ENCODE data around the gene EXOSC6.
"Not testable (repeated sequence)": the region's sequence is repeated elsewhere in the genome, so short reads cannot be mapped to it uniquely, and the experiment has no call there.

The EXOSC6 gene

GRCh38 chr16:70250748-70251628 lies 752 bp downstream of the EXOSC6 start:
- H3K27ac Mint-ChIP-seq (ENCODE audit: low read depth), result peak overlapping the region; percentile 89
- DNase-seq (ENCODE audit: low spot score in 2 of 2), result no peak
- peak overlapping the region; percentile 88 for H3K4me3 Mint-ChIP-seq
- H3K27me3 Mint-ChIP-seq, result no peaks in the 10 kb centered on the region
- peak; percentile 61 for ATAC-seq (replicated peaks; ENCODE audit: extremely low read depth, poor library complexity, severe bottlenecking)
- peaks cover 23% of the 10 kb centered on the region for H3K36me3 Mint-ChIP-seq (ENCODE audit: insufficient read depth)
- no peaks in the 10 kb centered on the region for H3K9me3 Mint-ChIP-seq
- H3K4me1 Mint-ChIP-seq, result peaks cover under 1% of the 10 kb centered on the region

- not testable (repeated sequence) for H3K9me3 Mint-ChIP-seq; DNase-seq (ENCODE audit: low spot score in 2 of 2)
Measured at GRCh38 chr16:70249697-70250096, 2.0 kb downstream of the EXOSC6 start.

GRCh38 chr16:70238773-70239172 lies 13.0 kb downstream of the EXOSC6 start:
- H3K9me3 Mint-ChIP-seq; H3K4me1 Mint-ChIP-seq; H3K4me3 Mint-ChIP-seq; H3K27me3 Mint-ChIP-seq; ATAC-seq (replicated peaks; ENCODE audit: extremely low read depth, poor library complexity, severe bottlenecking); DNase-seq (ENCODE audit: low spot score in 2 of 2): not testable (repeated sequence)
- Mint-ChIP-seq H3K27ac (ENCODE audit: low read depth) (peak overlapping the region; percentile 50), H3K36me3 (ENCODE audit: insufficient read depth) (peaks cover 43% of the 10 kb centered on the region)

More at GRCh38 chr16:70249697-70250096, 2.0 kb downstream of the EXOSC6 start:
- ATAC-seq (replicated peaks; ENCODE audit: extremely low read depth, poor library complexity, severe bottlenecking); H3K27me3 Mint-ChIP-seq; H3K4me1 Mint-ChIP-seq; H3K27ac Mint-ChIP-seq (ENCODE audit: low read depth): not testable (repeated sequence)
- H3K36me3 Mint-ChIP-seq (ENCODE audit: insufficient read depth), result peaks cover 22% of the 10 kb centered on the region
- H3K4me3 Mint-ChIP-seq, result peak overlapping the region; percentile 74

GRCh38 chr16:70231831-70232230 lies 19.9 kb downstream of the EXOSC6 start:
- ATAC-seq (replicated peaks; ENCODE audit: extremely low read depth, poor library complexity, severe bottlenecking); H3K9me3 Mint-ChIP-seq; H3K4me1 Mint-ChIP-seq; H3K27ac Mint-ChIP-seq (ENCODE audit: low read depth); H3K4me3 Mint-ChIP-seq; H3K27me3 Mint-ChIP-seq; DNase-seq (ENCODE audit: low spot score in 2 of 2): not testable (repeated sequence)
- H3K36me3 Mint-ChIP-seq (ENCODE audit: insufficient read depth), result peaks cover 66% of the 10 kb centered on the region

GRCh38 chr16:70226024-70226423 lies 25.7 kb downstream of the EXOSC6 start:
- not testable (repeated sequence) for H3K4me3 Mint-ChIP-seq; DNase-seq (ENCODE audit: low spot score in 2 of 2); H3K27me3 Mint-ChIP-seq; H3K27ac Mint-ChIP-seq (ENCODE audit: low read depth); ATAC-seq (replicated peaks; ENCODE audit: extremely low read depth, poor library complexity, severe bottlenecking); H3K9me3 Mint-ChIP-seq
- peaks cover 43% of the 10 kb centered on the region for H3K36me3 Mint-ChIP-seq (ENCODE audit: insufficient read depth)
- H3K4me1 Mint-ChIP-seq, result peaks cover 16% of the 10 kb centered on the region

- H3K4me3 Mint-ChIP-seq; H3K9me3 Mint-ChIP-seq; DNase-seq (ENCODE audit: low spot score in 2 of 2); ATAC-seq (replicated peaks; ENCODE audit: extremely low read depth, poor library complexity, severe bottlenecking); H3K27me3 Mint-ChIP-seq; H3K27ac Mint-ChIP-seq (ENCODE audit: low read depth): not testable (repeated sequence)
- peaks cover 41% of the 10 kb centered on the region for H3K36me3 Mint-ChIP-seq (ENCODE audit: insufficient read depth)
- H3K4me1 Mint-ChIP-seq, result peaks cover 16% of the 10 kb centered on the region
Measured at GRCh38 chr16:70225430-70225829, 26.3 kb downstream of the EXOSC6 start.

- not testable (repeated sequence) for DNase-seq (ENCODE audit: low spot score in 2 of 2); H3K4me3 Mint-ChIP-seq; ATAC-seq (replicated peaks; ENCODE audit: extremely low read depth, poor library complexity, severe bottlenecking); H3K27ac Mint-ChIP-seq (ENCODE audit: low read depth); H3K9me3 Mint-ChIP-seq; H3K27me3 Mint-ChIP-seq
- Mint-ChIP-seq H3K36me3 (ENCODE audit: insufficient read depth) (peaks cover 46% of the 10 kb centered on the region), H3K4me1 (peaks cover 16% of the 10 kb centered on the region)
Measured at GRCh38 chr16:70224645-70225044, 27.1 kb downstream of the EXOSC6 start.

GRCh38 chr16:70223971-70224513 lies 27.7 kb downstream of the EXOSC6 start:
- not testable (repeated sequence) for ATAC-seq (replicated peaks; ENCODE audit: extremely low read depth, poor library complexity, severe bottlenecking); H3K27me3 Mint-ChIP-seq; DNase-seq (ENCODE audit: low spot score in 2 of 2); H3K9me3 Mint-ChIP-seq; H3K4me3 Mint-ChIP-seq
- Mint-ChIP-seq H3K36me3 (ENCODE audit: insufficient read depth) (peaks cover 46% of the 10 kb centered on the region), H3K4me1 (peaks cover 16% of the 10 kb centered on the region), H3K27ac (ENCODE audit: low read depth) (peak overlapping the region; percentile 66)

- Mint-ChIP-seq H3K36me3 (ENCODE audit: insufficient read depth) (peaks cover 45% of the 10 kb centered on the region), H3K4me1 (peaks cover 16% of the 10 kb centered on the region), H3K27ac (ENCODE audit: low read depth) (peak overlapping the region; percentile 66)
- not testable (repeated sequence) for ATAC-seq (replicated peaks; ENCODE audit: extremely low read depth, poor library complexity, severe bottlenecking); H3K9me3 Mint-ChIP-seq; H3K27me3 Mint-ChIP-seq; DNase-seq (ENCODE audit: low spot score in 2 of 2); H3K4me3 Mint-ChIP-seq
Measured at GRCh38 chr16:70223216-70223615, 28.5 kb downstream of the EXOSC6 start.

GRCh38 chr16:70222574-70222973 lies 29.2 kb downstream of the EXOSC6 start:
- DNase-seq (ENCODE audit: low spot score in 2 of 2); ATAC-seq (replicated peaks; ENCODE audit: extremely low read depth, poor library complexity, severe bottlenecking): not testable (repeated sequence)

GRCh38 chr16:70218586-70218985 lies 33.2 kb downstream of the EXOSC6 start:
- ATAC-seq (replicated peaks; ENCODE audit: extremely low read depth, poor library complexity, severe bottlenecking); H3K27ac Mint-ChIP-seq (ENCODE audit: low read depth); DNase-seq (ENCODE audit: low spot score in 2 of 2); H3K9me3 Mint-ChIP-seq; H3K27me3 Mint-ChIP-seq; H3K4me3 Mint-ChIP-seq: not testable (repeated sequence)
- Mint-ChIP-seq H3K4me1 (peaks cover 11% of the 10 kb centered on the region), H3K36me3 (ENCODE audit: insufficient read depth) (peaks cover 37% of the 10 kb centered on the region)

More at GRCh38 chr16:70222574-70222973, 29.2 kb downstream of the EXOSC6 start:
- Mint-ChIP-seq H3K27ac (ENCODE audit: low read depth) (peak overlapping the region; percentile 66), H3K36me3 (ENCODE audit: insufficient read depth) (peaks cover 44% of the 10 kb centered on the region), H3K4me1 (peaks cover 16% of the 10 kb centered on the region)
- H3K9me3 Mint-ChIP-seq, H3K27me3 Mint-ChIP-seq, H3K4me3 Mint-ChIP-seq: not testable (repeated sequence)

- H3K4me3 Mint-ChIP-seq; DNase-seq (ENCODE audit: low spot score in 2 of 2); H3K27ac Mint-ChIP-seq (ENCODE audit: low read depth); H3K9me3 Mint-ChIP-seq; H3K4me1 Mint-ChIP-seq; ATAC-seq (replicated peaks; ENCODE audit: extremely low read depth, poor library complexity, severe bottlenecking); H3K27me3 Mint-ChIP-seq: not testable (repeated sequence)
- peaks cover 10% of the 10 kb centered on the region for H3K36me3 Mint-ChIP-seq (ENCODE audit: insufficient read depth)
Measured at GRCh38 chr16:70206382-70206781, 45.4 kb downstream of the EXOSC6 start.
